Measurements from ENCODE around the gene H1-8. TPM values are rescaled to one million over a fixed set of nuclear protein-coding genes. Genes with fewer than 3 reads are reported as not detected.

H1-8 gene
- total RNA-seq, 4 donors from 2014 or later, result not detected

GRCh38 chr3:129548104-129548965 lies 5.4 kb downstream of the H1-8 start:
- no peak overlapping the region for H3K4me3 ChIP-seq
- intact Hi-C loops (cut with DNase I), result no loop called here
- no peaks in the 10 kb centered on the region for H3K9me3 ChIP-seq
- H3K27ac ChIP-seq, result no peak overlapping the region
- TF ChIP-seq POLR2A (IDR thresholded peaks at IDR 0.05) (no peak), CTCF (IDR thresholded peaks at IDR 0.05) (no peak)
- no peak for DNase-seq
- WGBS, 2 donors, result 76 to 79% methylated on average over 7 of the region's 19 CpGs
- no peaks in the 10 kb centered on the region for H3K27me3 ChIP-seq
- peaks cover 0 to 10% (median 0%) of the 10 kb centered on the region in 3 donors for H3K4me1 ChIP-seq
- no peaks in the 10 kb centered on the region for H3K36me3 ChIP-seq

- H3K4me3 ChIP-seq, result no peak overlapping the region
- DNase-seq, result no peak
- peaks cover 0 to 19% (median 4%) of the 10 kb centered on the region in 3 donors for H3K4me1 ChIP-seq
- H3K36me3 ChIP-seq, result no peaks in the 10 kb centered on the region
- H3K27ac ChIP-seq, result no peak overlapping the region
- 86 to 87% methylated on average over 12 to 15 of the region's 18 CpGs for WGBS, 2 donors
- no peak for TF ChIP-seq POLR2A (IDR thresholded peaks at IDR 0.05)
- TF ChIP-seq CTCF (IDR thresholded peaks at IDR 0.05), result no peak
- intact Hi-C loops (cut with DNase I), result no loop called here
- no peaks in the 10 kb centered on the region for H3K27me3 ChIP-seq
- H3K9me3 ChIP-seq, result no peaks in the 10 kb centered on the region
Observed at GRCh38 chr3:129549006-129549800, 6.2 kb downstream of the H1-8 start.

- TF ChIP-seq CTCF (IDR thresholded peaks at IDR 0.05), result no peak
- no peak for TF ChIP-seq POLR2A (IDR thresholded peaks at IDR 0.05)
- peaks cover 0 to 25% (median 10%) of the 10 kb centered on the region in 3 donors for H3K4me1 ChIP-seq
- H3K36me3 ChIP-seq, result no peaks in the 10 kb centered on the region
- intact Hi-C loops (cut with DNase I), result no loop called here
- no peak overlapping the region for H3K27ac ChIP-seq
- H3K27me3 ChIP-seq, result no peaks in the 10 kb centered on the region
- DNase-seq, result no peak
- 80 to 84% methylated on average over 3 of the region's 3 CpGs for WGBS, 2 donors
- no peaks in the 10 kb centered on the region for H3K9me3 ChIP-seq
- H3K4me3 ChIP-seq, result no peak overlapping the region
Observed at GRCh38 chr3:129549805-129550204, 6.8 kb downstream of the H1-8 start.

- peaks cover under 1 to 51% (median 13%) of the 10 kb centered on the region in 3 donors for H3K4me1 ChIP-seq
- no peak overlapping the region for H3K4me3 ChIP-seq
- TF ChIP-seq POLR2A (IDR thresholded peaks at IDR 0.05), result no peak
- no peak for TF ChIP-seq CTCF (IDR thresholded peaks at IDR 0.05)
- peaks cover 0 to 15% (median 0%) of the 10 kb centered on the region in 3 donors for H3K36me3 ChIP-seq
- H3K27ac ChIP-seq, result no peak overlapping the region
- WGBS, 2 donors, result 36 to 62% methylated on average over 5 to 6 of the region's 10 CpGs
- no peaks in the 10 kb centered on the region for H3K9me3 ChIP-seq
- no peaks in the 10 kb centered on the region for H3K27me3 ChIP-seq
- no peak for DNase-seq
- intact Hi-C loops (cut with DNase I), result no loop called here
Observed at GRCh38 chr3:129552287-129553050, 9.5 kb downstream of the H1-8 start.
